Measurements from ENCODE around the gene FAM204A.

Gene FAM204A

DNA sequence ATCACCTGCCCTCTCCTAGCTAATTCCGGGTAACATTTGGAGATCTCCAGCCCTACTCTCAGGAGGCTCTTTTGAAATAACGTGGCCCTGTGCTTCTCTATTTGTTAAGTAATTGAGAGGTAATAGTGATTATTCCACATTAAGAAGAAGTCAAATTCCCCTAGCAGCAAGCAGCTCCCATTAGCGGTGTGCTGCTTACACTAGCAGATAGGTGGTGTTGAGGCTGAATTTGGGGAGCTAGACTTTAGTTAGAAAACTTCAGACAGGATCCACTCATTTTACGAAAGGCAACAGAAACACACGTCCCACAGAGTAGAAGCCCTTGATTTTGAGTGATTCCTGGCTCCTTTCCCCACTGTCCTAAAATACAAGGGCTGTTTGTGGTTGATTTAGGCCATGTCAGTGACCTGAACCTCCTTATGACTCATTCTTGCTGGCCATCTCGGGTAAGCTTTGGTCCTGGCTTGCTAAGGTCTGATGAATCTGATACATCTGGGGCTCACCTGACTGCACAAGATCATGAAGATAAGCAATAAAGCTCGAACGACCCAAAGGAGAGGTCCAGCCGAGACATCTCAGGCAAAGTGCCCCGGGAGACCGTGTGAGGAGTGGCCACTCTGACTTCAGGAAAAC, 77.2 kb downstream of the FAM204A start:
- Histone ChIP-seq H3K4me1 (ENCODE audit: low read depth, poor library complexity, severe bottlenecking) (no peaks in the 10 kb centered on the region), H2AFZ (ENCODE audit: low read depth) (no peak overlapping the region), H3K79me2 (ENCODE audit: insufficient read depth, low read depth) (no peaks in the 10 kb centered on the region), H3K27me3 (ENCODE audit: insufficient read depth, low read depth) (no peaks in the 10 kb centered on the region), H3K36me3 (ENCODE audit: insufficient read depth) (no peaks in the 10 kb centered on the region), H3K4me3 (IDR thresholded peaks at IDR 0.05; ENCODE audit: insufficient read depth, low read depth, low read length) (no peak overlapping the region), H3K9ac (no peak overlapping the region), H3K4me2 (no peak overlapping the region), H3K27ac (no peak overlapping the region), H4K20me1 (ENCODE audit: insufficient read depth) (no peaks in the 10 kb centered on the region)
- TF ChIP-seq, protein P1, sequence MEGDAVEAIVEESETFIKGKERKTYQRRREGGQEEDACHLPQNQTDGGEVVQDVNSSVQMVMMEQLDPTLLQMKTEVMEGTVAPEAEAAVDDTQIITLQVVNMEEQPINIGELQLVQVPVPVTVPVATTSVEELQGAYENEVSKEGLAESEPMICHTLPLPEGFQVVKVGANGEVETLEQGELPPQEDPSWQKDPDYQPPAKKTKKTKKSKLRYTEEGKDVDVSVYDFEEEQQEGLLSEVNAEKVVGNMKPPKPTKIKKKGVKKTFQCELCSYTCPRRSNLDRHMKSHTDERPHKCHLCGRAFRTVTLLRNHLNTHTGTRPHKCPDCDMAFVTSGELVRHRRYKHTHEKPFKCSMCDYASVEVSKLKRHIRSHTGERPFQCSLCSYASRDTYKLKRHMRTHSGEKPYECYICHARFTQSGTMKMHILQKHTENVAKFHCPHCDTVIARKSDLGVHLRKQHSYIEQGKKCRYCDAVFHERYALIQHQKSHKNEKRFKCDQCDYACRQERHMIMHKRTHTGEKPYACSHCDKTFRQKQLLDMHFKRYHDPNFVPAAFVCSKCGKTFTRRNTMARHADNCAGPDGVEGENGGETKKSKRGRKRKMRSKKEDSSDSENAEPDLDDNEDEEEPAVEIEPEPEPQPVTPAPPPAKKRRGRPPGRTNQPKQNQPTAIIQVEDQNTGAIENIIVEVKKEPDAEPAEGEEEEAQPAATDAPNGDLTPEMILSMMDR (conservative IDR thresholded peaks at IDR 0.05; ENCODE audit: low read depth, low read length) = no peak

DNA sequence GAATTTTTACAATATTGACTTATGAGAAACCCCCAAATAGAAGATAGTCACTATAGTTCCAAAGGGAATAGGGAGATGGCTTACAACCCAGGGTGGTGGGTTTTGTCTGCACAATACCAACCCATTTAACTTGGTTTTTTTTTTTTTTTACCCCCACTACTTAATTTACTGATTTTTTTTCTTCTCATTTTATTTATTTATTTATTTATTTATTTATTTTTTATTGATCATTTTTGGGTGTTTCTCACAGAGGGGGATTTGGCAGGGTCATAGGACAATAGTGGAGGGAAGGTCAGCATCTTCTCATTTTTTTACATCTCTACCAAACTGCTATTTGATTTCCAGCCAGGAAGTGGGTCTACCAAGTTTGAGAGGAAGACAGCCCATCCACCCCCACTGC, 77.9 kb downstream of the FAM204A start:
- Histone ChIP-seq H3K27me3 (ENCODE audit: insufficient read depth, low read depth) (no peaks in the 10 kb centered on the region), H3K9ac (no peak overlapping the region), H3K27ac (no peak overlapping the region), H2AFZ (ENCODE audit: low read depth) (no peak overlapping the region), H4K20me1 (ENCODE audit: insufficient read depth) (no peaks in the 10 kb centered on the region), H3K79me2 (ENCODE audit: insufficient read depth, low read depth) (no peaks in the 10 kb centered on the region), H3K4me1 (ENCODE audit: low read depth, poor library complexity, severe bottlenecking) (no peaks in the 10 kb centered on the region), H3K36me3 (ENCODE audit: insufficient read depth) (no peaks in the 10 kb centered on the region), H3K4me3 (IDR thresholded peaks at IDR 0.05; ENCODE audit: insufficient read depth, low read depth, low read length) (no peak overlapping the region), H3K4me2 (no peak overlapping the region)
- TF ChIP-seq, protein P1 (conservative IDR thresholded peaks at IDR 0.05; ENCODE audit: low read depth, low read length) = no peak

DNA sequence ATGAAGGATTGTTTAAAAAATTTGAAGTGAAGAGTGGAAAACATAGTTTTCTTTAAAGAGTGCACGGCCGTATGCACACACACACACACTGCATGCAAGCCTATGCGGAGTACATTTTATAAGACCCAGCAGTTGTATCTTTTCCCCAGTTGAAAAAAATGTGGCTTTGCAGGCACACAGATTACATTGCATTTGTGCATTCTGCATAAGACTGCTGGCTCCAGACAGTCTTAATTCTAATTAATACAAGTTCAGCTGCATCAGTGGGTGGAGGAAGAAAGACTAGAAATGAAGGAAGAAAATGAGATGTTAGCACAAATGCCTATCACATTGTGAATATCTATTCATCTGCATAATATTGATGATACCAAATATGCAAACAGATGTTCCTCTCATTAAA, 79.6 kb downstream of the FAM204A start:
- H3K4me3 ChIP-seq (IDR thresholded peaks at IDR 0.05; ENCODE audit: insufficient read depth, low read depth, low read length) = no peak overlapping the region
- no peak overlapping the region for H3K27ac ChIP-seq
- H3K36me3 ChIP-seq (ENCODE audit: insufficient read depth) = no peaks in the 10 kb centered on the region
- no peaks in the 10 kb centered on the region for H3K4me1 ChIP-seq (ENCODE audit: low read depth, poor library complexity, severe bottlenecking)
- no peaks in the 10 kb centered on the region for H4K20me1 ChIP-seq (ENCODE audit: insufficient read depth)
- TF ChIP-seq, protein P1 (conservative IDR thresholded peaks at IDR 0.05; ENCODE audit: low read depth, low read length) = no peak
- H2AFZ ChIP-seq (ENCODE audit: low read depth) = no peak overlapping the region
- no peak overlapping the region for H3K4me2 ChIP-seq
- H3K27me3 ChIP-seq (ENCODE audit: insufficient read depth, low read depth) = no peaks in the 10 kb centered on the region
- no peak overlapping the region for H3K9ac ChIP-seq
- no peaks in the 10 kb centered on the region for H3K79me2 ChIP-seq (ENCODE audit: insufficient read depth, low read depth)

DNA sequence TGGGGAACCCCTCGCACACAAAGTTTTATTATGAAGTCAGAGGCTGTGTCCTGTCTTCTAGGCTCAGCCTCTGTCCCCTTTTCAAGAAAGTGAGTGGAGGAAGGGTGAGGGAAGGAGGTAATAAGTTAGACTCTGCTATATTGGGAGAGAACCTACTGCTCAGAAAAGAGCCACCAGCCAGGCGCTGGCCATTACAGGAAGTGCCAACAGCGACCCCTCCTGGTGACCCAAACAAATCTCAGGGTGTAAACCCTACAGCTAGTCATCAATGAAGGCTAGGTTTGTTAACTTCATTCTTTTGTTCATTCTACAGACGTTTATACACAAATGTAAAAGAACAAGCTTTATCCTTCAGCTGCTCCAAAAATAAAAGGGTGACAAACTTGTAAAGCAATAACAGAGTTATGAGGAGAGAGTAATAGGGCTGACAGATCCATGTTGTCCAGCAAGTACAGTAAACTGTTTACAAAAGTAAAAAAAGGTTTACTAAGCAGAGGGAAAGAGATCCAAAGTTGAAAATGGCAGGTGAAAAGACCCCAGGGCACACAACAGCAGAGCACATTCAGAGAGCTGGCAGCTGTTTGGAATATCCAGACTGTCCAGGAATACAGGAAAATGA, 82.7 kb downstream of the FAM204A start:
- Histone ChIP-seq H3K4me2 (no peak overlapping the region), H3K79me2 (ENCODE audit: insufficient read depth, low read depth) (no peaks in the 10 kb centered on the region), H2AFZ (ENCODE audit: low read depth) (0 out of 2 replicates have a peak overlapping the region, but pooled peaks have one; percentile 4), H4K20me1 (ENCODE audit: insufficient read depth) (no peaks in the 10 kb centered on the region), H3K4me3 (IDR thresholded peaks at IDR 0.05; ENCODE audit: insufficient read depth, low read depth, low read length) (no peak overlapping the region), H3K9ac (no peak overlapping the region), H3K36me3 (ENCODE audit: insufficient read depth) (no peaks in the 10 kb centered on the region), H3K4me1 (ENCODE audit: low read depth, poor library complexity, severe bottlenecking) (no peaks in the 10 kb centered on the region), H3K27ac (no peak overlapping the region), H3K27me3 (ENCODE audit: insufficient read depth, low read depth) (no peaks in the 10 kb centered on the region)
- TF ChIP-seq, protein P1 (conservative IDR thresholded peaks at IDR 0.05; ENCODE audit: low read depth, low read length) = peak; percentile 89
